Stimulated activated effector memory CD8-positive, alpha-beta T cell treated with anti-CD3 and anti-CD28 coated beads, Interleukin-12 subunit alpha, Interleukin-12 subunit beta, amount 100 ng/mL, for 72 hours (primary cell): ENCODE measurements around the gene GNAT1.
"Not testable (repeated sequence)": the region's sequence is repeated elsewhere in the genome, so short reads cannot be mapped to it uniquely, and the experiment has no call there.

Source experiments
- ATAC-seq: fragments of 150-1000 bp; cut with Tn5 transposase; 2 replicates; pipeline ENCODE4 v1.10.0; 2021
- DNase-seq, 2 donors: peaks; one replicate each; pipeline ENCODE4 v3.0.0; 2021 to 2022; ENCODE audit warnings: low spot score in 2 of 2
- H3K27ac Mint-ChIP-seq: one replicate; pipeline ENCODE4 v1.8.0; 2022; ENCODE audit warnings: mild to moderate bottlenecking, mixed read lengths
- H3K36me3 Mint-ChIP-seq: one replicate; pipeline ENCODE4 v1.8.0; 2022; ENCODE audit warnings: mild to moderate bottlenecking, mixed read lengths
- H3K4me1 Mint-ChIP-seq: one replicate; pipeline ENCODE4 v1.8.0; 2022; ENCODE audit warnings: mixed read lengths
- H3K4me3 Mint-ChIP-seq: one replicate; pipeline ENCODE4 v1.8.0; 2022; ENCODE audit warnings: mild to moderate bottlenecking, mixed read lengths
- H3K9me3 Mint-ChIP-seq: one replicate; pipeline ENCODE4 v1.8.0; 2022; ENCODE audit warnings: mixed read lengths

Gene GNAT1

GRCh38 chr3:50201573-50202315 is 10.3 kb downstream of the GNAT1 start:
- no peak for ATAC-seq
- Mint-ChIP-seq H3K4me3 (no peak overlapping the region), H3K4me1 (no peaks in the 10 kb centered on the region), H3K36me3 (peaks cover under 1% of the 10 kb centered on the region), H3K9me3 (no peaks in the 10 kb centered on the region), H3K27ac (no peak overlapping the region)
- no peak for DNase-seq

- no peaks in the 10 kb centered on the region for H3K36me3 Mint-ChIP-seq
- no peaks in the 10 kb centered on the region for H3K9me3 Mint-ChIP-seq
- no peaks in the 10 kb centered on the region for H3K4me1 Mint-ChIP-seq
- ATAC-seq (no peak), DNase-seq (no peak)
- no peak overlapping the region for H3K4me3 Mint-ChIP-seq
- H3K27ac Mint-ChIP-seq: no peak overlapping the region
These were observed 11.1 kb downstream of the GNAT1 start for GRCh38 chr3:50202353-50203112.

GRCh38 chr3:50203113-50203808 is 11.9 kb downstream of the GNAT1 start:
- Mint-ChIP-seq H3K27ac (no peak overlapping the region), H3K4me1 (no peaks in the 10 kb centered on the region), H3K36me3 (no peaks in the 10 kb centered on the region), H3K4me3 (no peak overlapping the region), H3K9me3 (no peaks in the 10 kb centered on the region)
- ATAC-seq (no peak), DNase-seq (no peak)

- no peaks in the 10 kb centered on the region for H3K36me3 Mint-ChIP-seq
- no peak for ATAC-seq
These were observed 12.7 kb downstream of the GNAT1 start for GRCh38 chr3:50203809-50204803.

GRCh38 chr3:50204804-50205412 is 13.5 kb downstream of the GNAT1 start, which contains the start of gene SLC38A3:
SLC38A3 (plus strand) TSS chr3:50205271; CDS start chr3:50214200, 8,929 bp downstream.
- H3K36me3 Mint-ChIP-seq: no peaks in the 10 kb centered on the region
- H3K4me3 Mint-ChIP-seq: peak within 1 kb of the TSS; percentile 36
- no peak within 1 kb of the TSS for H3K27ac Mint-ChIP-seq
- no peak for DNase-seq
- ATAC-seq: peak; percentile 17
- no peaks in the 10 kb centered on the region for H3K4me1 Mint-ChIP-seq
- H3K9me3 Mint-ChIP-seq: no peaks in the 10 kb centered on the region

More at GRCh38 chr3:50203809-50204803, 12.7 kb downstream of the GNAT1 start:
- Mint-ChIP-seq H3K4me3 (no peak overlapping the region), H3K27ac (no peak overlapping the region), H3K9me3 (no peaks in the 10 kb centered on the region), H3K4me1 (no peaks in the 10 kb centered on the region)
- DNase-seq: no peak

GRCh38 chr3:50205413-50206276 is 14.2 kb downstream of the GNAT1 start:
- Mint-ChIP-seq H3K36me3 (no peaks in the 10 kb centered on the region), H3K27ac (no peak overlapping the region), H3K4me3 (peak overlapping the region; percentile 36), H3K9me3 (no peaks in the 10 kb centered on the region), H3K4me1 (no peaks in the 10 kb centered on the region)
- DNase-seq (peak; percentile 12 to 61), ATAC-seq (peak; percentile 51)

- Mint-ChIP-seq H3K4me3 (no peak overlapping the region), H3K9me3 (no peaks in the 10 kb centered on the region), H3K4me1 (no peaks in the 10 kb centered on the region), H3K36me3 (no peaks in the 10 kb centered on the region), H3K27ac (no peak overlapping the region)
- ATAC-seq: no peak
- no peak for DNase-seq
These were observed 16.1 kb downstream of the GNAT1 start for GRCh38 chr3:50207359-50208042.

GRCh38 chr3:50208677-50209344 is 17.4 kb downstream of the GNAT1 start:
- Mint-ChIP-seq H3K4me1 (no peaks in the 10 kb centered on the region), H3K27ac (no peak overlapping the region)

GRCh38 chr3:50210176-50210509 is 18.7 kb downstream of the GNAT1 start:
- Mint-ChIP-seq H3K36me3 (no peaks in the 10 kb centered on the region), H3K4me3 (no peak overlapping the region), H3K4me1 (no peaks in the 10 kb centered on the region), H3K27ac (no peak overlapping the region), H3K9me3 (no peaks in the 10 kb centered on the region)
- ATAC-seq: no peak
- no peak for DNase-seq

More at GRCh38 chr3:50208677-50209344, 17.4 kb downstream of the GNAT1 start:
- DNase-seq: no peak
- Mint-ChIP-seq H3K4me3 (no peak overlapping the region), H3K36me3 (no peaks in the 10 kb centered on the region), H3K9me3 (no peaks in the 10 kb centered on the region)
- no peak for ATAC-seq

- Mint-ChIP-seq H3K9me3 (no peaks in the 10 kb centered on the region), H3K4me3 (no peak overlapping the region), H3K27ac (no peak overlapping the region), H3K36me3 (no peaks in the 10 kb centered on the region), H3K4me1 (no peaks in the 10 kb centered on the region)
- ATAC-seq: no peak
- no peak for DNase-seq
These were observed 19.3 kb downstream of the GNAT1 start for GRCh38 chr3:50210510-50211367.

- H3K4me1 Mint-ChIP-seq, H3K36me3 Mint-ChIP-seq, ATAC-seq, H3K4me3 Mint-ChIP-seq, DNase-seq, H3K9me3 Mint-ChIP-seq, H3K27ac Mint-ChIP-seq: not testable (repeated sequence)
These were observed 19.9 kb downstream of the GNAT1 start for GRCh38 chr3:50211368-50211717.

GRCh38 chr3:50211930-50212329 is 20.5 kb downstream of the GNAT1 start:
- Mint-ChIP-seq H3K4me3 (no peak overlapping the region), H3K4me1 (no peaks in the 10 kb centered on the region), H3K9me3 (no peaks in the 10 kb centered on the region), H3K36me3 (no peaks in the 10 kb centered on the region), H3K27ac (no peak overlapping the region)
- ATAC-seq: peak; percentile 84
- no peak for DNase-seq
